ENCODE measurements around the gene CDS1.

DNA sequence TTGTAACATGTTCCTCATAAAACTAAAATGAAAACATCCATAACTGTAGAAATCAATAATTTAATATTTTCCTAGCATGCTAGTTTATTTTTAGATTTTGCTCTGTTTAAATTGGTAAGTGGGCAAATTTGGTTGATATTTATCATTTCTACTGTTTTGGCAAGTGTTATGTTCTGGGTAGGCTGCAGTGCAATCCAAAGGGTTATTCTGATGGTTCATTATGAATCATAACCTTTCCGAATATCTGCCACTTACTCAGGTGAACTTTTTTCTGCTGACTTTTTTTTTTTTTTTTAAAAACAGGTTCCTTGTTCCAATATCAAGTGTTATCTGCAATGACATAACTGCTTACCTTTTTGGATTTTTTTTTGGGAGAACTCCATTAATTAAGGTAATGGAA is 52.0 kb downstream of the CDS1 start:
- TF ChIP-seq TCF7L2 (IDR thresholded peaks at IDR 0.05; ENCODE audit: low read depth, low read length) (no peak), CTCF (IDR thresholded peaks at IDR 0.05) (no peak)
